Measurements from ENCODE around the gene SYNPO2.
"Not testable (repeated sequence)": the region's sequence is repeated elsewhere in the genome, so short reads cannot be mapped to it uniquely, and the experiment has no call there.

The SYNPO2 gene

GRCh38 chr4:118888666-118889311 lies at the start of gene SYNPO2:
Gene SYNPO2 (plus strand): TSS chr4:118888854. CDS start chr4:118889037, 183 bp downstream.
- DNase-seq (ENCODE audit: low read depth in 2 of 2): peak in 1 of 2 donors; percentile 19

- no peak for DNase-seq (ENCODE audit: low read depth in 2 of 2)
Observed at GRCh38 chr4:118839221-118839927, 49.3 kb upstream of the SYNPO2 start.

GRCh38 chr4:118842055-118842454 lies 46.6 kb upstream of the SYNPO2 start:
- no peak for DNase-seq (ENCODE audit: low read depth in 2 of 2)

- DNase-seq (ENCODE audit: low read depth in 2 of 2): no peak
Observed at GRCh38 chr4:118843237-118843636, 45.4 kb upstream of the SYNPO2 start.

GRCh38 chr4:118845552-118846050 lies 43.1 kb upstream of the SYNPO2 start:
- no peak for DNase-seq (ENCODE audit: low read depth in 2 of 2)

GRCh38 chr4:118846979-118847378 lies 41.7 kb upstream of the SYNPO2 start:
- DNase-seq (ENCODE audit: low read depth in 2 of 2): no peak

GRCh38 chr4:118848242-118848641 lies 40.4 kb upstream of the SYNPO2 start:
- DNase-seq (ENCODE audit: low read depth in 2 of 2): no peak

GRCh38 chr4:118848901-118849300 lies 39.8 kb upstream of the SYNPO2 start:
- no peak for DNase-seq (ENCODE audit: low read depth in 2 of 2)

- no peak for DNase-seq (ENCODE audit: low read depth in 2 of 2)
Observed at GRCh38 chr4:118849867-118850487, 38.7 kb upstream of the SYNPO2 start.

- DNase-seq (ENCODE audit: low read depth in 2 of 2): no peak
Observed at GRCh38 chr4:118850488-118851173, 38.0 kb upstream of the SYNPO2 start.

- DNase-seq (ENCODE audit: low read depth in 2 of 2): no peak
Observed at GRCh38 chr4:118857760-118858159, 30.9 kb upstream of the SYNPO2 start.

- no peak for DNase-seq (ENCODE audit: low read depth in 2 of 2)
Observed at GRCh38 chr4:118858779-118859178, 29.9 kb upstream of the SYNPO2 start.

GRCh38 chr4:118865091-118865708 lies 23.5 kb upstream of the SYNPO2 start:
- DNase-seq (ENCODE audit: low read depth in 2 of 2): no peak

- DNase-seq (ENCODE audit: low read depth in 2 of 2): no peak
Observed at GRCh38 chr4:118866442-118866841, 22.2 kb upstream of the SYNPO2 start.

GRCh38 chr4:118867311-118868067 lies 21.2 kb upstream of the SYNPO2 start:
- DNase-seq (ENCODE audit: low read depth in 2 of 2): no peak

GRCh38 chr4:118869808-118870342 lies 18.8 kb upstream of the SYNPO2 start:
- DNase-seq (ENCODE audit: low read depth in 2 of 2): no peak

GRCh38 chr4:118872181-118872580 lies 16.5 kb upstream of the SYNPO2 start:
- DNase-seq (ENCODE audit: low read depth in 2 of 2): no peak

GRCh38 chr4:118877797-118878196 lies 10.9 kb upstream of the SYNPO2 start:
- DNase-seq (ENCODE audit: low read depth in 2 of 2): no peak

GRCh38 chr4:118878507-118878906 lies 10.1 kb upstream of the SYNPO2 start:
- DNase-seq (ENCODE audit: low read depth in 2 of 2): not testable (repeated sequence)

- DNase-seq (ENCODE audit: low read depth in 2 of 2): no peak
Observed at GRCh38 chr4:118879409-118879808, 9.2 kb upstream of the SYNPO2 start.

Measured in activated CD4-positive, alpha-beta T cell treated with anti-CD3 and anti-CD28 coated beads for 24 hours (primary cell).